Caco-2 (cell line): ENCODE measurements around the gene SCG5. TPM values are rescaled to one million over a fixed set of nuclear protein-coding genes. Genes with fewer than 3 reads are reported as not detected.

Experiments
- BruUV-seq: library from RNA; stranded (reverse); fragments of 400-500 nt; replicated peaks from 2 replicates; lab custom pipeline; 2021; lab: Mats Ljungman, UMichigan
- CTCF ChIA-PET: fragments of 300-600 bp; sonication (Branson Sonifier 250); formaldehyde crosslinking; loops from one replicate; lab custom pipeline; 2022; ENCODE audit warnings: antibody characterized with exemption; lab: Charles Lee
- POLR2A ChIA-PET: fragments of 300-600 bp; sonication (Branson Sonifier 250); formaldehyde crosslinking; loops from one replicate; lab custom pipeline; 2022; ENCODE audit warnings: antibody characterized with exemption; lab: Charles Lee
- DNase-seq, 2 experiments: peaks; one replicate each; pipeline versions ENCODE4 v3.0.0 to v3.0.0-alpha.2; 2020 to 2022
- H3K27me3 ChIP-seq: replicated peaks from 2 replicates; pipeline ENCODE4 v1.6.0; 2011; ENCODE audit warnings: low read length; ENCODE audit not compliant: control insufficient read depth, insufficient read depth
- H3K36me3 ChIP-seq: 2 replicates; pipeline ENCODE4 v1.5.1; 2011; ENCODE audit warnings: low read length; ENCODE audit not compliant: control insufficient read depth, insufficient read depth
- H3K4me1 ChIP-seq: fragments of 250-450 bp; sonication (Bioruptor Pico); 2 replicates; pipeline ENCODE4 v1.5.1; 2020; ENCODE audit warnings: mild to moderate bottlenecking
- H3K4me3 ChIP-seq: 2 replicates; pipeline ENCODE4 v1.5.1; 2011; ENCODE audit warnings: low read depth, mild to moderate bottlenecking, control low read depth, low read length
- H3K9me3 ChIP-seq: fragments of 250-450 bp; sonication (Bioruptor Pico); 2 replicates; pipeline ENCODE4 v1.5.1; 2020; ENCODE audit warnings: mild to moderate bottlenecking, moderate library complexity
- H3K27ac Mint-ChIP-seq: one replicate; pipeline ENCODE4 v1.8.0; 2022; ENCODE audit warnings: mixed read lengths; ENCODE audit not compliant: unreplicated experiment
- H3K27me3 Mint-ChIP-seq: one replicate; pipeline ENCODE4 v1.8.0; 2022; ENCODE audit warnings: mixed read lengths; ENCODE audit not compliant: insufficient read depth, unreplicated experiment
- H3K36me3 Mint-ChIP-seq: one replicate; pipeline ENCODE4 v1.8.0; 2022; ENCODE audit warnings: mild to moderate bottlenecking, mixed read lengths; ENCODE audit not compliant: insufficient read depth, unreplicated experiment
- H3K4me1 Mint-ChIP-seq: one replicate; pipeline ENCODE4 v1.8.0; 2022; ENCODE audit warnings: low read depth, mixed read lengths; ENCODE audit not compliant: unreplicated experiment
- H3K4me3 Mint-ChIP-seq: one replicate; pipeline ENCODE4 v1.8.0; 2022; ENCODE audit warnings: mild to moderate bottlenecking, moderate library complexity, mixed read lengths; ENCODE audit not compliant: unreplicated experiment
- H3K9me3 Mint-ChIP-seq: one replicate; pipeline ENCODE4 v1.8.0; 2022; ENCODE audit warnings: mixed read lengths; ENCODE audit not compliant: unreplicated experiment
- CTCF ChIP-seq, 2 experiments: fragments of 200-600 bp in 1 of 2; IDR thresholded peaks; 1 replicate in 1 of 2; 2 replicates in 1 of 2; pipeline versions ENCODE4 v1.5.1 to v1.8.0; 2011 to 2022; ENCODE audit warnings: antibody characterized with exemption in 1 of 2, control low read depth in 1 of 2, inconsistent platforms in 1 of 2, low read depth in 1 of 2, low read length in 1 of 2, mild to moderate bottlenecking in 1 of 2, moderate library complexity in 1 of 2; ENCODE audit not compliant: insufficient read depth in 1 of 2, severe bottlenecking in 1 of 2, unreplicated experiment in 1 of 2
- intact Hi-C: fragments of 100-400 bp; cut with micrococcal nuclease; formaldehyde crosslinking; loops from one replicate; pipeline ENCODE4 v1.10.0; 2022; ENCODE audit not compliant: unreplicated experiment
- total RNA-seq: library from RNA; stranded (reverse); gene quantifications from 2 replicates; pipeline ENCODE4 v1.2.3, GENCODE V29; 2022

SCG5 gene
- total RNA-seq, 1 experiment from 2014 or later = 1.5 TPM

- H3K36me3 Mint-ChIP-seq = no peaks in the 10 kb centered on the region
- H3K27me3 Mint-ChIP-seq = peaks cover 32% of the 10 kb centered on the region
- no peaks in the 10 kb centered on the region for H3K9me3 ChIP-seq
- BruUV-seq = no TSS peak
- H3K4me3 Mint-ChIP-seq = peak overlapping the region; percentile 67
- DNase-seq = no peak
- intact Hi-C loops = loop anchor here (5.0 kb wide), 1 partner anchor 55 kb away; no protein-coding TSS in a partner anchor
- ChIA-PET POLR2A (no interaction called here), CTCF (no interaction called here)
- no peaks in the 10 kb centered on the region for H3K9me3 Mint-ChIP-seq
- no peak overlapping the region for H3K4me3 ChIP-seq
- peaks cover 5% of the 10 kb centered on the region for H3K27me3 ChIP-seq
- H3K36me3 ChIP-seq = no peaks in the 10 kb centered on the region
- no peak overlapping the region for H3K27ac Mint-ChIP-seq
- no peak for TF ChIP-seq CTCF (IDR thresholded peaks at IDR 0.05; ENCODE audit: insufficient read depth in 1 of 2, low read depth in 1 of 2, low read length in 1 of 2, severe bottlenecking in 1 of 2, unreplicated experiment in 1 of 2)
- peaks cover 3% of the 10 kb centered on the region; the same call in 1 of the 2 replicates for H3K4me1 ChIP-seq
- no peaks in the 10 kb centered on the region for H3K4me1 Mint-ChIP-seq
These were observed 75.5 kb downstream of the SCG5 start for GRCh38 chr15:32716915-32717425.

- no peaks in the 10 kb centered on the region for H3K36me3 Mint-ChIP-seq
- no peaks in the 10 kb centered on the region for H3K4me1 Mint-ChIP-seq
- Histone ChIP-seq H3K9me3 (no peaks in the 10 kb centered on the region), H3K4me1 (peaks cover 6% of the 10 kb centered on the region; the same call in 1 of the 2 replicates), H3K4me3 (peak within 1 kb of the TSS; percentile 34), H3K27me3 (peaks cover 5% of the 10 kb centered on the region), H3K36me3 (no peaks in the 10 kb centered on the region)
- no peaks in the 10 kb centered on the region for H3K9me3 Mint-ChIP-seq
- no peak within 1 kb of the TSS for H3K27ac Mint-ChIP-seq
- intact Hi-C loops = loop anchor here (5.0 kb wide), 1 partner anchor 55 kb away; no protein-coding TSS in a partner anchor
- ChIA-PET POLR2A (no interaction called here), CTCF (no interaction called here)
- DNase-seq = no peak
- peak within 1 kb of the TSS; percentile 67 for H3K4me3 Mint-ChIP-seq
- TF ChIP-seq CTCF (IDR thresholded peaks at IDR 0.05; ENCODE audit: insufficient read depth in 1 of 2, low read depth in 1 of 2, low read length in 1 of 2, severe bottlenecking in 1 of 2, unreplicated experiment in 1 of 2) = no peak
- H3K27me3 Mint-ChIP-seq = peaks cover 31% of the 10 kb centered on the region
- BruUV-seq = no TSS peak
These were observed 76.1 kb downstream of the SCG5 start, which contains the start of gene GREM1 for GRCh38 chr15:32717426-32718226. TSS of gene GREM1 (plus strand) at chr15:32718004. CDS start at chr15:32730691, 12,687 bp downstream.

DNA sequence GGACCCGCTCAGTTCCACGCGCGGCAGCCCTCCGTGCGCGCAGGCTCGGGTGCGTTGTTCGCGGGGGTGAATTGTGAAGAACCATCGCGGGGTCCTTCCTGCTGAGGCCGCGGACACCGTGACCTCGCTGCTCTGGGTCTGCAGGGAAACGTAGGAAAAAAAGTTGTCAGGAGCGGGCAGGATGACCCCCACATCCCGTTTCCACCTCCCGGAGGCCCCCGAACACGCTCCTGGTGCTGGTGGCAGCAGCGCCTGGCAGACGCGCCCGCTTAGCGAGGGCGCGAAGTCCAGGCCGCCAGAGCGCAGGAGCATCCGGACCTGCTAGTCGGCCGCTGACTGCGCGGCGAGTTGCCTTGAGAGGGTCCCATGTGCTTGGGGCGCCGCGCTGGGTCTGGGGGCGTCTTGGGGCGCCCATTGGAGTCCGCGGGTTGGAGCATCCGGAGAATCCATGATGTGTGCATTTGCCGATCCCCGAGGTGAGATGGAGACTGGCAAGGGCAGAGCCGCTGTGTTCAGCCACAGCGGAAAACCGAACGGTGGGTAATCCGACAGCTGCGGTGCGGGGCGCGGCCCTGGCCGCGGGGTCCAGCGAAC lies 76.8 kb downstream of the SCG5 start:
- Histone ChIP-seq H3K9me3 (no peaks in the 10 kb centered on the region), H3K36me3 (no peaks in the 10 kb centered on the region), H3K4me3 (peak overlapping the region; percentile 34), H3K27me3 (peaks cover 5% of the 10 kb centered on the region), H3K4me1 (peaks cover 6% of the 10 kb centered on the region; the same call in 1 of the 2 replicates)
- CTCF ChIA-PET = no interaction called here
- no peak for TF ChIP-seq CTCF (IDR thresholded peaks at IDR 0.05; ENCODE audit: insufficient read depth in 1 of 2, low read depth in 1 of 2, low read length in 1 of 2, severe bottlenecking in 1 of 2, unreplicated experiment in 1 of 2)
- peak overlapping the region; percentile 51 for H3K4me3 Mint-ChIP-seq
- DNase-seq = no peak
- no peak overlapping the region for H3K27ac Mint-ChIP-seq
- no peaks in the 10 kb centered on the region for H3K4me1 Mint-ChIP-seq
- no peaks in the 10 kb centered on the region for H3K36me3 Mint-ChIP-seq
- H3K9me3 Mint-ChIP-seq = no peaks in the 10 kb centered on the region
- intact Hi-C loops = loop anchor here (5.0 kb wide), 1 partner anchor 56 kb away; no protein-coding TSS in a partner anchor
- POLR2A ChIA-PET = no interaction called here
- peaks cover 28% of the 10 kb centered on the region for H3K27me3 Mint-ChIP-seq
- no TSS peak for BruUV-seq
